Activated T-helper 2 cell treated with anti-CD3 and anti-CD28 coated beads, Interferon-gamma antibody, Interleukin-2, Interleukin-4, amounts not matched to agents 10 μg/mL and 5 μg/mL and 100 μg/mL, durations not matched to agents 14 hours and 24 hours and 36 hours (primary cell): ENCODE data around the gene RGS19. TPM values are rescaled to one million over a fixed set of nuclear protein-coding genes. Genes with fewer than 3 reads are reported as not detected.

ENCODE experiments used
- DNase-seq: peaks from one replicate; pipeline ENCODE4 v3.0.0; 2021; ENCODE audit warnings: low spot score
- H3K27ac Mint-ChIP-seq: one replicate; pipeline ENCODE4 v1.8.0; 2021; ENCODE audit warnings: mixed read lengths
- H3K27me3 Mint-ChIP-seq: one replicate; pipeline ENCODE4 v1.8.0; 2021; ENCODE audit warnings: low read depth, mixed read lengths
- H3K36me3 Mint-ChIP-seq: one replicate; pipeline ENCODE4 v1.8.0; 2021; ENCODE audit warnings: low read depth, mixed read lengths
- H3K4me1 Mint-ChIP-seq: one replicate; pipeline ENCODE4 v1.8.0; 2021; ENCODE audit warnings: low read depth, mixed read lengths
- H3K4me3 Mint-ChIP-seq: one replicate; pipeline ENCODE4 v1.8.0; 2021; ENCODE audit warnings: low read depth, mild to moderate bottlenecking, moderate library complexity, mixed read lengths
- H3K9me3 Mint-ChIP-seq: one replicate; pipeline ENCODE4 v1.8.0; 2021; ENCODE audit warnings: mixed read lengths
- intact Hi-C: fragments of 100-400 bp; cut with micrococcal nuclease; formaldehyde crosslinking; loops from one replicate; pipeline ENCODE4 v1.15.1; 2023
- total RNA-seq: library from RNA; stranded (reverse); gene quantifications from 2 replicates; pipeline ENCODE4 v1.2.3, GENCODE V29; 2022

Gene RGS19
- total RNA-seq, 1 donor from 2014 or later: 42.0 TPM

- Mint-ChIP-seq H3K27me3 (peaks cover 43% of the 10 kb centered on the region), H3K9me3 (no peaks in the 10 kb centered on the region), H3K36me3 (peaks cover 2% of the 10 kb centered on the region), H3K4me3 (peak within 1 kb of the TSS; percentile 81), H3K4me1 (peaks cover 19% of the 10 kb centered on the region), H3K27ac (no peak within 1 kb of the TSS)
- no peak for DNase-seq
- intact Hi-C loops: loop anchor here (2.0 kb wide), 2 partner anchors 19 to 37 kb away; no protein-coding TSS in a partner anchor
Observed at GRCh38 chr20:64083804-64084684, 4.7 kb upstream of the RGS19 start, which contains the start of gene LKAAEAR1. Gene LKAAEAR1, minus strand, starts transcription at chr20:64084398. Its CDS starts 179 bp downstream, at chr20:64084219.

- intact Hi-C loops: loop anchor here (2.0 kb wide), 1 partner anchor 37 kb away; no protein-coding TSS in a partner anchor
Observed at GRCh38 chr20:64083378-64083803, 4.1 kb upstream of the RGS19 start.

GRCh38 chr20:64082820-64083377, 3.6 kb upstream of the RGS19 start:
- Mint-ChIP-seq H3K27me3 (peaks cover 38% of the 10 kb centered on the region), H3K36me3 (peaks cover 4% of the 10 kb centered on the region), H3K27ac (no peak overlapping the region), H3K4me1 (peaks cover 21% of the 10 kb centered on the region), H3K4me3 (peak overlapping the region; percentile 70), H3K9me3 (no peaks in the 10 kb centered on the region)
- intact Hi-C loops: loop anchor here (2.0 kb wide), 1 partner anchor 38 kb away; no protein-coding TSS in a partner anchor
- DNase-seq: no peak

More at GRCh38 chr20:64083378-64083803, 4.1 kb upstream of the RGS19 start:
- Mint-ChIP-seq H3K36me3 (peaks cover 3% of the 10 kb centered on the region), H3K9me3 (no peaks in the 10 kb centered on the region), H3K27ac (no peak overlapping the region), H3K27me3 (peaks cover 39% of the 10 kb centered on the region), H3K4me3 (peak overlapping the region; percentile 70), H3K4me1 (peaks cover 19% of the 10 kb centered on the region)
- DNase-seq: peak; percentile 66

GRCh38 chr20:64082126-64082731, 2.9 kb upstream of the RGS19 start:
- DNase-seq: no peak
- Mint-ChIP-seq H3K27ac (no peak overlapping the region), H3K9me3 (no peaks in the 10 kb centered on the region), H3K4me3 (peak overlapping the region; percentile 42), H3K27me3 (peaks cover 38% of the 10 kb centered on the region), H3K4me1 (peaks cover 25% of the 10 kb centered on the region), H3K36me3 (peaks cover 6% of the 10 kb centered on the region)
- intact Hi-C loops: loop anchor here (2.0 kb wide), 1 partner anchor 39 kb away; no protein-coding TSS in a partner anchor

GRCh38 chr20:64081624-64081964, 2.3 kb upstream of the RGS19 start:
- no peak for DNase-seq
- no peak overlapping the region for H3K27ac Mint-ChIP-seq
- peak overlapping the region; percentile 42 for H3K4me3 Mint-ChIP-seq
- intact Hi-C loops: no loop called here
- H3K9me3 Mint-ChIP-seq: no peaks in the 10 kb centered on the region
- H3K36me3 Mint-ChIP-seq: peaks cover 6% of the 10 kb centered on the region
- peaks cover 25% of the 10 kb centered on the region for H3K4me1 Mint-ChIP-seq
- peaks cover 38% of the 10 kb centered on the region for H3K27me3 Mint-ChIP-seq

GRCh38 chr20:64080813-64081623, 1.7 kb upstream of the RGS19 start:
- peaks cover 34% of the 10 kb centered on the region for H3K27me3 Mint-ChIP-seq
- intact Hi-C loops: no loop called here
- no peaks in the 10 kb centered on the region for H3K9me3 Mint-ChIP-seq
- no peak overlapping the region for H3K27ac Mint-ChIP-seq
- H3K36me3 Mint-ChIP-seq: peaks cover 6% of the 10 kb centered on the region
- H3K4me1 Mint-ChIP-seq: peaks cover 25% of the 10 kb centered on the region
- peak overlapping the region; percentile 65 for H3K4me3 Mint-ChIP-seq
- DNase-seq: no peak

- intact Hi-C loops: no loop called here
- peaks cover 26% of the 10 kb centered on the region for H3K27me3 Mint-ChIP-seq
Observed at GRCh38 chr20:64080013-64080812, 895 bp upstream of the RGS19 start, which contains the start of gene OPRL1. Gene OPRL1, plus strand, starts transcription at chr20:64080082. Its CDS starts 12,639 bp downstream, at chr20:64092721.

GRCh38 chr20:64078934-64079272, 415 bp downstream of the RGS19 start:
- H3K27me3 Mint-ChIP-seq: peaks cover 18% of the 10 kb centered on the region

More at GRCh38 chr20:64080013-64080812, 895 bp upstream of the RGS19 start, which contains the start of gene OPRL1:
- no peak for DNase-seq
- H3K4me1 Mint-ChIP-seq: peaks cover 25% of the 10 kb centered on the region
- H3K27ac Mint-ChIP-seq: peak within 1 kb of the TSS; percentile 80
- H3K4me3 Mint-ChIP-seq: peak within 1 kb of the TSS; percentile 95
- no peaks in the 10 kb centered on the region for H3K9me3 Mint-ChIP-seq
- H3K36me3 Mint-ChIP-seq: peaks cover 11% of the 10 kb centered on the region

GRCh38 chr20:64077876-64078551, 1.3 kb downstream of the RGS19 start:
- H3K36me3 Mint-ChIP-seq: peaks cover 21% of the 10 kb centered on the region
- H3K9me3 Mint-ChIP-seq: no peaks in the 10 kb centered on the region
- peak overlapping the region; percentile 95 for H3K4me3 Mint-ChIP-seq
- intact Hi-C loops: loop anchor here (1.0 to 5.0 kb wide), 3 partner anchors 12 to 96 kb away; partner anchors contain the start of genes PRPF6 and TCEA2
- H3K4me1 Mint-ChIP-seq: peaks cover 19% of the 10 kb centered on the region
- peaks cover 15% of the 10 kb centered on the region for H3K27me3 Mint-ChIP-seq
- peak; percentile 70 for DNase-seq
- H3K27ac Mint-ChIP-seq: peak overlapping the region; percentile 79

More at GRCh38 chr20:64078934-64079272, 415 bp downstream of the RGS19 start:
- Mint-ChIP-seq H3K27ac (peak overlapping the region; percentile 80), H3K9me3 (no peaks in the 10 kb centered on the region), H3K4me1 (peaks cover 21% of the 10 kb centered on the region), H3K4me3 (peak overlapping the region; percentile 95), H3K36me3 (peaks cover 18% of the 10 kb centered on the region)
- no peak for DNase-seq
- intact Hi-C loops: loop anchor here (2.0 to 5.0 kb wide), 2 partner anchors 16 to 97 kb away; partner anchors contain the start of genes PRPF6 and TCEA2

GRCh38 chr20:64077541-64077875, 1.8 kb downstream of the RGS19 start:
- peaks cover 16% of the 10 kb centered on the region for H3K4me1 Mint-ChIP-seq
- intact Hi-C loops: loop anchor here (1.0 to 5.0 kb wide), 2 partner anchors 11 to 95 kb away; partner anchors contain the start of gene PRPF6
- peak overlapping the region; percentile 95 for H3K4me3 Mint-ChIP-seq
- H3K36me3 Mint-ChIP-seq: peaks cover 25% of the 10 kb centered on the region
- no peak for DNase-seq
- peak overlapping the region; percentile 79 for H3K27ac Mint-ChIP-seq
- peaks cover 10% of the 10 kb centered on the region for H3K27me3 Mint-ChIP-seq
- H3K9me3 Mint-ChIP-seq: no peaks in the 10 kb centered on the region

GRCh38 chr20:64077094-64077493, 2.2 kb downstream of the RGS19 start:
- no peaks in the 10 kb centered on the region for H3K9me3 Mint-ChIP-seq
- H3K4me1 Mint-ChIP-seq: peaks cover 17% of the 10 kb centered on the region
- H3K27ac Mint-ChIP-seq: peak overlapping the region; percentile 79
- H3K27me3 Mint-ChIP-seq: peaks cover 8% of the 10 kb centered on the region
- no peak for DNase-seq
- intact Hi-C loops: loop anchor here (1.0 to 5.0 kb wide), 2 partner anchors 11 to 95 kb away; partner anchors contain the start of gene PRPF6
- peaks cover 29% of the 10 kb centered on the region for H3K36me3 Mint-ChIP-seq
- peak overlapping the region; percentile 95 for H3K4me3 Mint-ChIP-seq
